PC-9 (cell line): ENCODE data around the gene CHRNG. TPM values are rescaled to one million over a fixed set of nuclear protein-coding genes. Genes with fewer than 3 reads are reported as not detected.

ENCODE experiments used
- BruUV-seq: library from RNA; stranded (reverse); fragments of 400-500 nt; replicated peaks from 2 replicates; lab custom pipeline; 2021; lab: Mats Ljungman, UMichigan
- CTCF ChIA-PET: fragments of 300-600 bp; sonication (Branson Sonifier 250); formaldehyde crosslinking; loops from one replicate; lab custom pipeline; 2022; ENCODE audit warnings: antibody characterized with exemption; lab: Charles Lee
- POLR2A ChIA-PET: fragments of 300-600 bp; sonication (Branson Sonifier 250); formaldehyde crosslinking; loops from one replicate; lab custom pipeline; 2022; ENCODE audit warnings: antibody characterized with exemption; ENCODE audit not compliant: unreplicated experiment; lab: Charles Lee
- DNase-seq, 2 experiments: peaks; one replicate each; pipeline versions ENCODE4 v3.0.0 to v3.0.0-alpha.2; 2015 to 2022; ENCODE audit warnings: mixed read lengths in 1 of 2
- H2AFZ ChIP-seq: fragments of 200-600 bp; sonication (generic); 2 replicates; pipeline ENCODE4 v1.8.1; 2017; ENCODE audit warnings: antibody characterized with exemption
- H3F3A ChIP-seq: fragments of 200-600 bp; sonication (generic); 2 replicates; pipeline ENCODE4 v1.8.1; 2017; ENCODE audit warnings: antibody characterized with exemption, mild to moderate bottlenecking, low read depth; ENCODE audit not compliant: insufficient read depth
- H3K27ac ChIP-seq: fragments of 200-600 bp; sonication (generic); 2 replicates; pipeline ENCODE4 v1.6.1; 2016; ENCODE audit warnings: mixed run types
- H3K27me3 ChIP-seq: fragments of 200-600 bp; sonication (generic); 2 replicates; pipeline ENCODE4 v1.6.1; 2016; ENCODE audit warnings: low read depth, mixed run types; ENCODE audit not compliant: insufficient read depth
- H3K36me3 ChIP-seq: fragments of 200-600 bp; sonication (generic); 2 replicates; pipeline ENCODE4 v1.6.1; 2016; ENCODE audit warnings: low read depth, mixed run types
- H3K4me1 ChIP-seq: fragments of 200-600 bp; sonication (generic); replicated peaks from 2 replicates; pipeline ENCODE4 v1.6.1; 2016; ENCODE audit warnings: mixed run types; ENCODE audit not compliant: insufficient read depth
- H3K4me2 ChIP-seq: fragments of 200-600 bp; sonication (generic); 2 replicates; pipeline ENCODE4 v1.6.1; 2017; ENCODE audit warnings: mixed run types
- H3K4me3 ChIP-seq: fragments of 200-600 bp; sonication (generic); 2 replicates; pipeline ENCODE4 v1.6.1; 2016; ENCODE audit warnings: mixed run types
- H3K79me2 ChIP-seq: fragments of 200-600 bp; sonication (generic); 2 replicates; pipeline ENCODE4 v1.6.1; 2017; ENCODE audit warnings: low read depth, mixed run types
- H3K9me2 ChIP-seq: fragments of 200-600 bp; sonication (generic); 2 replicates; pipeline ENCODE4 v1.8.1; 2017; ENCODE audit warnings: mild to moderate bottlenecking; ENCODE audit not compliant: insufficient read depth
- H3K9me3 ChIP-seq: fragments of 200-600 bp; sonication (generic); 2 replicates; pipeline ENCODE4 v1.8.1; 2016; ENCODE audit warnings: low read depth; ENCODE audit not compliant: insufficient read depth
- H4K20me1 ChIP-seq: fragments of 200-600 bp; sonication (generic); 2 replicates; pipeline ENCODE4 v1.8.1; 2017; ENCODE audit not compliant: insufficient read depth
- EZH2 ChIP-seq: fragments of 200-600 bp; sonication (generic); IDR thresholded peaks from 2 replicates; pipeline ENCODE4 v1.8.0; 2017; ENCODE audit warnings: antibody characterized with exemption, low read depth
- intact Hi-C: fragments of 100-400 bp; cut with micrococcal nuclease; formaldehyde crosslinking; loops from one replicate; pipeline ENCODE4 v1.10.0; 2022; ENCODE audit not compliant: unreplicated experiment
- total RNA-seq: library from RNA; stranded (reverse); gene quantifications from 2 replicates; pipeline ENCODE4 v1.2.3, GENCODE V29; 2021
- TF ChIP-seq, protein P1 (sequence below): fragments of 200-600 bp; sonication (generic); conservative IDR thresholded peaks from 2 replicates; pipeline ENCODE4 v1.6.1; 2017; ENCODE audit warnings: mixed run types, antibody characterized with exemption, mild to moderate bottlenecking, moderate library complexity

Gene CHRNG
- total RNA-seq, 1 experiment from 2014 or later = not detected

DNA sequence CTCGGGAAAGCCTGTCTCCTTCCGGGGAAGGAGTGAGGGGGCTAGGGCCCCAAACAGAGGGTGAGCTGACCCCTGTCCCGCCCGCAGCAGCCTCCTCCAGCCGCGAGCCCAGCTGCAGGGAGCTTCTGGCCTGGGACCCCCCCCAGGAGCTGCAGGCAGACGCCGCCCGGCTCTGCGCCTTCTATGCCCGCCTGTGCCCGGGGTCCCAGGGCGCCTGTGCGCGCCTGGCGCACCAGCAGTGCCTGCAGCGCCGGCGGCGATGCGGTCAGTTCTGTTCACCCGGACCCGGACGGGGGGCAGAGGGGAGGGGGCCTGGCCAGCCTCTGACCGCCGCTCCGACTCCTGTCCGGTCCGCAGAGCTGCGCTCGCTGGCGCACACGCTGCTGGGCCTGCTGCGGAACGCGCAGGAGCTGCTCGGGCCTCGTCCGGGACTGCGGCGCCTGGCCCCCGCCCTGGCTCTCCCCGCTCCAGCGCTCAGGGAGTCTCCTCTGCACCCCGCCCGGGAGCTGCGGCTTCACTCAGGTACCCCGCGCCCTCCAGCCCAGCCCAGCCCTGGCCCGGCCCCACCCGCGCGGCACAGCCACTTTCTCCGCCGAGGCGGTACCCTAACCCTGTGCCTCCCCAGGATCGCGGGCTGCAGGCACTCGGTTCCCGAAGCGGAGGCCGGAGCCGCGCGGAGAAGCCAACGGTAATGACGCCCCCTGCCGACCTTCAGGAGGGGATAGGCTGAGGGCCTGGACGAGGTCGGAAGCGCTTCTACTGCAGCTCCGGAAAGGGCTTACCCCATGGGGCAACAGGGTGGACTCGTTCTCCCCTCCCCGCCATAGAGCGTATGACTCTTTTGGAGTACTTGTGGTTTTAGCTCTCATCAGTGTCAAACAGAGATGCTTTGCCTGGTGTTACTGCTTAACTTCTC, 15.6 kb upstream of the CHRNG start:
- intact Hi-C loops = loop anchor here (2.0 to 10.0 kb wide), 3 partner anchors 77 to 619 kb away; no protein-coding TSS in a partner anchor
- DNase-seq = peak in 1 of 2 experiments; percentile 41
- POLR2A ChIA-PET = interaction anchor here (0.6 kb wide), 1 partner anchor 23 kb away, joined by 6 read pairs; no protein-coding TSS in a partner anchor
- H3K9me3 ChIP-seq = no peaks in the 10 kb centered on the region
- H3K4me3 ChIP-seq = no peak overlapping the region
- H3K36me3 ChIP-seq = no peaks in the 10 kb centered on the region
- no peaks in the 10 kb centered on the region for H3F3A ChIP-seq
- H3K27me3 ChIP-seq = peaks cover 45% of the 10 kb centered on the region
- H3K4me2 ChIP-seq = peak overlapping the region; percentile 23; the same call in 1 of the 2 replicates
- H4K20me1 ChIP-seq = no peaks in the 10 kb centered on the region
- no peaks in the 10 kb centered on the region for H3K9me2 ChIP-seq
- CTCF ChIA-PET = interaction anchor here (0.6 kb wide), 1 partner anchor 607 kb away, joined by 4 read pairs; no protein-coding TSS in a partner anchor
- H2AFZ ChIP-seq = no peak overlapping the region
- BruUV-seq = no TSS peak
- H3K4me1 ChIP-seq = no peaks in the 10 kb centered on the region
- TF ChIP-seq EZH2 = no peak
- TF ChIP-seq, protein P1, sequence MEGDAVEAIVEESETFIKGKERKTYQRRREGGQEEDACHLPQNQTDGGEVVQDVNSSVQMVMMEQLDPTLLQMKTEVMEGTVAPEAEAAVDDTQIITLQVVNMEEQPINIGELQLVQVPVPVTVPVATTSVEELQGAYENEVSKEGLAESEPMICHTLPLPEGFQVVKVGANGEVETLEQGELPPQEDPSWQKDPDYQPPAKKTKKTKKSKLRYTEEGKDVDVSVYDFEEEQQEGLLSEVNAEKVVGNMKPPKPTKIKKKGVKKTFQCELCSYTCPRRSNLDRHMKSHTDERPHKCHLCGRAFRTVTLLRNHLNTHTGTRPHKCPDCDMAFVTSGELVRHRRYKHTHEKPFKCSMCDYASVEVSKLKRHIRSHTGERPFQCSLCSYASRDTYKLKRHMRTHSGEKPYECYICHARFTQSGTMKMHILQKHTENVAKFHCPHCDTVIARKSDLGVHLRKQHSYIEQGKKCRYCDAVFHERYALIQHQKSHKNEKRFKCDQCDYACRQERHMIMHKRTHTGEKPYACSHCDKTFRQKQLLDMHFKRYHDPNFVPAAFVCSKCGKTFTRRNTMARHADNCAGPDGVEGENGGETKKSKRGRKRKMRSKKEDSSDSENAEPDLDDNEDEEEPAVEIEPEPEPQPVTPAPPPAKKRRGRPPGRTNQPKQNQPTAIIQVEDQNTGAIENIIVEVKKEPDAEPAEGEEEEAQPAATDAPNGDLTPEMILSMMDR = no peak
- H3K79me2 ChIP-seq = no peaks in the 10 kb centered on the region
- H3K27ac ChIP-seq = no peak overlapping the region

DNA sequence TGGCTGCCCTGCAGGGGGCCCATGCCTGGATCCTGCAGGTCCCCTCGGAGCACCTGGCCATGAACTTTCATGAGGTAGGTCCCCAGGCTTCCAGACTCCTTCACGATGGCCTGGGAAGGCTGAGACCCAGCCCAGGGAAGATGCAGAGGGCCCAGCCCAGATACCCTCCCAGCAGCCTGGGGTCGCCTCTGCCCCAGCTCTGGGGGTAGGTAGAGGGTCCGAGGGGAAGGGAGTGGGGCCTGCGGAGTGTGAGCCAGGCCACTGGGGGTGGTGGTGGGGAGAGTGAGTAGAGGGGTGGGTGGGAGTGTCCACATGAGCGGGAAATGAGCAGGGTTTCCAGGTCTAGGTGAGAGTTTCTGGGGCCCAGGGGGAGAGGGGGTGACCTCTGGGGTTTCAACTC, 14.7 kb upstream of the CHRNG start:
- Histone ChIP-seq H3K4me2 (no peak overlapping the region), H3K36me3 (no peaks in the 10 kb centered on the region), H3K4me3 (no peak overlapping the region), H3K27ac (no peak overlapping the region), H4K20me1 (no peaks in the 10 kb centered on the region), H3K4me1 (no peaks in the 10 kb centered on the region), H3F3A (no peaks in the 10 kb centered on the region), H3K79me2 (no peaks in the 10 kb centered on the region), H3K9me2 (no peaks in the 10 kb centered on the region), H2AFZ (no peak overlapping the region), H3K9me3 (no peaks in the 10 kb centered on the region), H3K27me3 (peaks cover 42% of the 10 kb centered on the region)
- intact Hi-C loops = loop anchor here (10.0 kb wide), 2 partner anchors 200 to 620 kb away; no protein-coding TSS in a partner anchor
- BruUV-seq = no TSS peak
- CTCF ChIA-PET = no interaction called here
- TF ChIP-seq EZH2 = no peak
- TF ChIP-seq, protein P1 = no peak
- no peak for DNase-seq
- POLR2A ChIA-PET = interaction anchor here (0.6 kb wide), 1 partner anchor 23 kb away, joined by 6 read pairs; no protein-coding TSS in a partner anchor

DNA sequence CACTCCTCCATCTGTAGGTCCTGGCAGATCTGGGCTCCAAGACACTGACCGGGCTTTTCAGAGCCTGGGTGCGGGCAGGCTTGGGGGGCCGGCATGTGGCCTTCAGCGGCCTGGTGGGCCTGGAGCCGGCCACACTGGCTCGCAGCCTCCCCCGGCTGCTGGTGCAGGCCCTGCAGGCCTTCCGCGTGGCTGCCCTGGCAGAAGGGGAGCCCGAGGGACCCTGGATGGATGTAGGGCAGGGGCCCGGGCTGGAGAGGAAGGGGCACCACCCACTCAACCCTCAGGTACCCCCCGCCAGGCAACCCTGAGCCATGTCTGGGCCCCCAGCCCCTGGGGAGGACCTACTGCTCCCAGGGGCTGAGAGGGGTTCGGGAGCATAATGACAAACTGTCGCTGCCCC, 14.3 kb upstream of the CHRNG start:
- Histone ChIP-seq H3K27ac (no peak overlapping the region), H3K27me3 (peaks cover 41% of the 10 kb centered on the region), H3K9me2 (no peaks in the 10 kb centered on the region), H3K36me3 (no peaks in the 10 kb centered on the region), H2AFZ (no peak overlapping the region), H4K20me1 (no peaks in the 10 kb centered on the region), H3K4me3 (no peak overlapping the region), H3K4me1 (no peaks in the 10 kb centered on the region), H3K9me3 (no peaks in the 10 kb centered on the region), H3F3A (no peaks in the 10 kb centered on the region), H3K4me2 (no peak overlapping the region), H3K79me2 (no peaks in the 10 kb centered on the region)
- BruUV-seq = no TSS peak
- intact Hi-C loops = loop anchor here (10.0 kb wide), 2 partner anchors 200 to 620 kb away; no protein-coding TSS in a partner anchor
- ChIA-PET CTCF (no interaction called here), POLR2A (interaction anchor here (0.6 kb wide), 1 partner anchor 24 kb away, joined by 6 read pairs; no protein-coding TSS in a partner anchor)
- DNase-seq = no peak
- TF ChIP-seq EZH2 = no peak
- TF ChIP-seq, protein P1 = no peak
